ENCODE data around the gene SLC30A9. TPM values are rescaled to one million over a fixed set of nuclear protein-coding genes. Genes with fewer than 3 reads are reported as not detected.

SLC30A9 gene
- total and polyA plus RNA-seq, 10 of the 15 experiments (the other 5 are each of a cell fraction or from before 2014, with no cell fraction given), result 12.1 to 75.9 (median 46.6) TPM

DNA sequence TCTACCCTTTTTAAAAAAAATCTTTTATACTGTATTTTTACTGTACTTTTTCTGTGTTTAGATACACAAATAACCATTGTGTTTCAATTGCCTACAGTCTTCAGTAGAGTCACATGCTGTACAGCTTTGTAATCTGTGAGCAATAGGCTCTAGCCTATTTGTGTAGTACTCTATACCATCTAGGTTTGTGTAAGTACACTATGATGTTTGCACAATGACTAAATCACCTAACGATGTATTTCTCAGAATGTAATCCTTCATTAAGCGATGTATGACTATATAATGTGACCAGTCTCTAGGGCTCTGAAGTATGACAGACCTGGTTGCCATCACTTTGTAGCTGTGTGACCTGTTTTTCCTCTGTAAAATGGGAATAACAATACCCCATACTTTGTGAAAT lies 22.9 kb upstream of the SLC30A9 start:
- DNase-seq (ENCODE audit: low read depth, low spot score), result no peak
- ChIA-PET CTCF (interaction anchor here (2.4 kb wide), 1 partner anchor 10 kb away, joined by 11 read pairs; no protein-coding TSS in a partner anchor), POLR2A (interaction anchor here (0.6 to 1.6 kb wide), 3 partner anchors 12 to 1058 kb away, joined by 3 read pairs; no protein-coding TSS in a partner anchor)

DNA sequence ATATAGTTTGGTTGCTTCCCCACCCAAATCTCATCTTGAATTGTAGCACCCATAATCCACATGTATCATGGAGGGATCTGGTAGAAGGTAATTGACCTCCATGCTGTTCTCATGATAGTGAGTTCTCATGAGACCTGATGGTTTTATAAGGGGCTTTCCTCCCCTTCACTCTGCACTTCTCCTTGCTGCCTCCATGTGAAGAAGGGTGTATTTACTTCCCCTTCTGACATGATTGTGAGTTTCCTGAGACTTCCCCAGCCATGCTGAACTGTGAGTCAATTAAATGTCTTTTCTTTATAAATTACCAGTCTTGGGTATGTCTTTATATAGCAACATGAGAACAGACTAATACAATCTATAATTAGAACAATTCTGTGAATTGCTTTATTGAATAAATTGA lies 20.7 kb upstream of the SLC30A9 start:
- SMC1A ChIA-PET (ENCODE audit: uncharacterized antibody, unreplicated experiment), result no interaction called here
- no peaks in the 10 kb centered on the region for H4K20me1 ChIP-seq (ENCODE audit: control insufficient read depth, insufficient read depth)
- in situ Hi-C loops (cut with MboI), result no loop called here
- CTCF ChIA-PET, result no interaction called here
- ATAC-seq (no peak), FAIRE-seq (no peak), DNase-seq (ENCODE audit: low read depth, low spot score) (no peak)
- no peaks in the 10 kb centered on the region; the same call in 1 of the 3 replicates for H3K9me3 ChIP-seq (replicated peaks; ENCODE audit: control insufficient read depth, insufficient read depth, low read length)
- H3K4me1 ChIP-seq (ENCODE audit: control insufficient read depth, insufficient read depth, low read length), result no peaks in the 10 kb centered on the region
- H3K4me2 ChIP-seq (ENCODE audit: control insufficient read depth, insufficient read depth), result no peak overlapping the region
- no peak overlapping the region for H3K4me3 ChIP-seq
- H3K27ac ChIP-seq (ENCODE audit: control insufficient read depth, insufficient read depth), result no peak overlapping the region
- no peaks in the 10 kb centered on the region for H3K36me3 ChIP-seq (ENCODE audit: control insufficient read depth in 2 of 2, insufficient read depth in 2 of 2, low read length in 1 of 2)
- POLR2A ChIA-PET, result no interaction called here
- no peaks in the 10 kb centered on the region for H3K79me2 ChIP-seq (ENCODE audit: control insufficient read depth, insufficient read depth, low read length)
- H2AFZ ChIP-seq (ENCODE audit: control insufficient read depth, low read depth, low read length), result no peak overlapping the region
- H3K9ac ChIP-seq (ENCODE audit: control insufficient read depth, insufficient read depth, low read length), result no peak overlapping the region
- intact Hi-C loops (cut with micrococcal nuclease; ENCODE audit: unreplicated experiment), result no loop called here
- H3K27me3 ChIP-seq (replicated peaks in 1 of 2; ENCODE audit: control insufficient read depth in 2 of 2, insufficient read depth in 2 of 2, low read length in 1 of 2), result no peaks in the 10 kb centered on the region
- no TSS peak for BruUV-seq (replicated peaks)
- RAD21 ChIA-PET (ENCODE audit: unreplicated experiment), result no interaction called here
- TF ChIP-seq EED (IDR thresholded peaks at IDR 0.05; ENCODE audit: low read depth), result no peak
- TF ChIP-seq ZNF622 (IDR thresholded peaks at IDR 0.05), result no peak
- no peak for TF ChIP-seq POLR2A (IDR thresholded peaks at IDR 0.05; ENCODE audit: low read depth, low read length)
- TF ChIP-seq PAX8 (IDR thresholded peaks at IDR 0.05), result no peak
- TF ChIP-seq GATAD2B (conservative IDR thresholded peaks at IDR 0.05; ENCODE audit: low read depth), result no peak
- TF ChIP-seq, protein P1, sequence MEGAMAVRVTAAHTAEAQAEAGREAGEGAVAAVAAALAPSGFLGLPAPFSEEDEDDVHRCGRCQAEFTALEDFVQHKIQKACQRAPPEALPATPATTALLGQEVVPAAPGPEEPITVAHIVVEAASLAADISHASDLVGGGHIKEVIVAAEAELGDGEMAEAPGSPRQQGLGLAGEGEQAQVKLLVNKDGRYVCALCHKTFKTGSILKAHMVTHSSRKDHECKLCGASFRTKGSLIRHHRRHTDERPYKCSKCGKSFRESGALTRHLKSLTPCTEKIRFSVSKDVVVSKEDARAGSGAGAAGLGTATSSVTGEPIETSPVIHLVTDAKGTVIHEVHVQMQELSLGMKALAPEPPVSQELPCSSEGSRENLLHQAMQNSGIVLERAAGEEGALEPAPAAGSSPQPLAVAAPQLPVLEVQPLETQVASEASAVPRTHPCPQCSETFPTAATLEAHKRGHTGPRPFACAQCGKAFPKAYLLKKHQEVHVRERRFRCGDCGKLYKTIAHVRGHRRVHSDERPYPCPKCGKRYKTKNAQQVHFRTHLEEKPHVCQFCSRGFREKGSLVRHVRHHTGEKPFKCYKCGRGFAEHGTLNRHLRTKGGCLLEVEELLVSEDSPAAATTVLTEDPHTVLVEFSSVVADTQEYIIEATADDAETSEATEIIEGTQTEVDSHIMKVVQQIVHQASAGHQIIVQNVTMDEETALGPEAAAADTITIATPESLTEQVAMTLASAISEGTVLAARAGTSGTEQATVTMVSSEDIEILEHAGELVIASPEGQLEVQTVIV (IDR thresholded peaks at IDR 0.05; ENCODE audit: borderline replicate concordance, partially characterized antibody), result no peak
- TF ChIP-seq CHD1 (IDR thresholded peaks at IDR 0.05; ENCODE audit: low read depth, low read length), result no peak
- TF ChIP-seq IKZF1 (conservative IDR thresholded peaks at IDR 0.05), result no peak
- TF ChIP-seq RAD51 (IDR thresholded peaks at IDR 0.05), result no peak
- TF ChIP-seq BACH1 (IDR thresholded peaks at IDR 0.05; ENCODE audit: borderline replicate concordance), result no peak
- no peak for TF ChIP-seq POLR2AphosphoS2 (IDR thresholded peaks at IDR 0.05; ENCODE audit: low read depth, low read length)
- TF ChIP-seq PML (IDR thresholded peaks at IDR 0.05; ENCODE audit: low read length), result no peak
- no peak for TF ChIP-seq ZNF217 (IDR thresholded peaks at IDR 0.05)
- no peak for TF ChIP-seq EZH2 (IDR thresholded peaks at IDR 0.05; ENCODE audit: borderline replicate concordance, control insufficient read depth, low read depth, low read length)
- TF ChIP-seq IRF4 (IDR thresholded peaks at IDR 0.05; ENCODE audit: low read depth, low read length), result no peak
- no peak for TF ChIP-seq SPI1 (IDR thresholded peaks at IDR 0.05; ENCODE audit: borderline replicate concordance, insufficient read depth, low read depth, low read length)
- TF ChIP-seq, protein P2, sequence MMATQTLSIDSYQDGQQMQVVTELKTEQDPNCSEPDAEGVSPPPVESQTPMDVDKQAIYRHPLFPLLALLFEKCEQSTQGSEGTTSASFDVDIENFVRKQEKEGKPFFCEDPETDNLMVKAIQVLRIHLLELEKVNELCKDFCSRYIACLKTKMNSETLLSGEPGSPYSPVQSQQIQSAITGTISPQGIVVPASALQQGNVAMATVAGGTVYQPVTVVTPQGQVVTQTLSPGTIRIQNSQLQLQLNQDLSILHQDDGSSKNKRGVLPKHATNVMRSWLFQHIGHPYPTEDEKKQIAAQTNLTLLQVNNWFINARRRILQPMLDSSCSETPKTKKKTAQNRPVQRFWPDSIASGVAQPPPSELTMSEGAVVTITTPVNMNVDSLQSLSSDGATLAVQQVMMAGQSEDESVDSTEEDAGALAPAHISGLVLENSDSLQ (IDR thresholded peaks at IDR 0.05), result no peak

More for the DNA sequence above, 22.9 kb upstream of the SLC30A9 start:
- Histone ChIP-seq H3K27ac (ENCODE audit: control insufficient read depth, insufficient read depth) (no peak overlapping the region), H4K20me1 (ENCODE audit: control insufficient read depth, insufficient read depth) (no peaks in the 10 kb centered on the region), H3K4me3 (no peak overlapping the region), H3K36me3 (ENCODE audit: control insufficient read depth in 2 of 2, insufficient read depth in 2 of 2, low read length in 1 of 2) (no peaks in the 10 kb centered on the region), H3K4me1 (ENCODE audit: control insufficient read depth, insufficient read depth, low read length) (no peaks in the 10 kb centered on the region), H3K79me2 (ENCODE audit: control insufficient read depth, insufficient read depth, low read length) (no peaks in the 10 kb centered on the region), H3K9me3 (replicated peaks; ENCODE audit: control insufficient read depth, insufficient read depth, low read length) (no peaks in the 10 kb centered on the region; the same call in 1 of the 3 replicates), H3K4me2 (ENCODE audit: control insufficient read depth, insufficient read depth) (no peak overlapping the region), H3K9ac (ENCODE audit: control insufficient read depth, insufficient read depth, low read length) (no peak overlapping the region), H2AFZ (ENCODE audit: control insufficient read depth, low read depth, low read length) (no peak overlapping the region), H3K27me3 (replicated peaks in 1 of 2; ENCODE audit: control insufficient read depth in 2 of 2, insufficient read depth in 2 of 2, low read length in 1 of 2) (no peaks in the 10 kb centered on the region)
- ATAC-seq (no peak), FAIRE-seq (no peak)
- TF ChIP-seq CEBPB (IDR thresholded peaks at IDR 0.05; ENCODE audit: borderline replicate concordance in 1 of 2, low read depth in 2 of 2, low read length in 2 of 2), result no peak
- WGBS (ENCODE audit: insufficient coverage, insufficient replicate concordance, low lambda C conversion rate, missing lambda C conversion rate), result 75% methylated on average over 2 of the region's 2 CpGs
- intact Hi-C loops (cut with micrococcal nuclease; ENCODE audit: unreplicated experiment) (no loop called here), in situ Hi-C loops (cut with MboI) (no loop called here)
- ChIA-PET SMC1A (ENCODE audit: uncharacterized antibody, unreplicated experiment) (no interaction called here), RAD21 (ENCODE audit: unreplicated experiment) (no interaction called here)
- no TSS peak for BruUV-seq (replicated peaks)
